ENCODE measurements around the gene CASZ1.
A peak's percentile ranks its signal among the peaks of the same experiment; 100 is the strongest.

CASZ1 gene

GRCh38 chr1:10734375-10734774 lies 62.1 kb downstream of the CASZ1 start:
- FAIRE-seq, result no peak
- no peak for TF ChIP-seq POLR2A (IDR thresholded peaks at IDR 0.05; ENCODE audit: low read depth, low read length)
- DNase-seq (ENCODE audit: insufficient read length, low spot score), result no peak

GRCh38 chr1:10733474-10734366 lies 62.7 kb downstream of the CASZ1 start:
- FAIRE-seq (no peak), DNase-seq (ENCODE audit: insufficient read length, low spot score) (no peak)
- TF ChIP-seq POLR2A (IDR thresholded peaks at IDR 0.05; ENCODE audit: low read depth, low read length), result no peak

- FAIRE-seq (peak; percentile 20), DNase-seq (ENCODE audit: insufficient read length, low spot score) (peak; percentile 66)
Observed at GRCh38 chr1:10730985-10731384, 65.5 kb downstream of the CASZ1 start.

GRCh38 chr1:10728595-10729410 lies 67.6 kb downstream of the CASZ1 start:
- FAIRE-seq (no peak), DNase-seq (ENCODE audit: insufficient read length, low spot score) (no peak)
- TF ChIP-seq POLR2A (IDR thresholded peaks at IDR 0.05; ENCODE audit: low read depth, low read length), result no peak

More at GRCh38 chr1:10730985-10731384, 65.5 kb downstream of the CASZ1 start:
- TF ChIP-seq POLR2A (IDR thresholded peaks at IDR 0.05; ENCODE audit: low read depth, low read length), result no peak

GRCh38 chr1:10727751-10728232 lies 68.7 kb downstream of the CASZ1 start:
- no peak for FAIRE-seq
- DNase-seq (ENCODE audit: insufficient read length, low spot score), result no peak
- TF ChIP-seq POLR2A (IDR thresholded peaks at IDR 0.05; ENCODE audit: low read depth, low read length), result no peak

GRCh38 chr1:10726355-10726754 lies 70.1 kb downstream of the CASZ1 start:
- no peak for FAIRE-seq
- DNase-seq (ENCODE audit: insufficient read length, low spot score), result no peak
- no peak for TF ChIP-seq POLR2A (IDR thresholded peaks at IDR 0.05; ENCODE audit: low read depth, low read length)

- TF ChIP-seq POLR2A (IDR thresholded peaks at IDR 0.05; ENCODE audit: low read depth, low read length), result no peak
- FAIRE-seq (no peak), DNase-seq (ENCODE audit: insufficient read length, low spot score) (no peak)
Observed at GRCh38 chr1:10724948-10725847, 71.2 kb downstream of the CASZ1 start.

- DNase-seq (ENCODE audit: insufficient read length, low spot score) (no peak), FAIRE-seq (no peak)
- TF ChIP-seq POLR2A (IDR thresholded peaks at IDR 0.05; ENCODE audit: low read depth, low read length), result no peak
Observed at GRCh38 chr1:10724511-10724910, 71.9 kb downstream of the CASZ1 start.

- DNase-seq (ENCODE audit: insufficient read length, low spot score) (peak; percentile 54), FAIRE-seq (peak; percentile 67)
- no peak for TF ChIP-seq POLR2A (IDR thresholded peaks at IDR 0.05; ENCODE audit: low read depth, low read length)
Observed at GRCh38 chr1:10724052-10724494, 72.4 kb downstream of the CASZ1 start.

GRCh38 chr1:10723317-10723716 lies 73.1 kb downstream of the CASZ1 start:
- no peak for FAIRE-seq
- DNase-seq (ENCODE audit: insufficient read length, low spot score), result no peak
- no peak for TF ChIP-seq POLR2A (IDR thresholded peaks at IDR 0.05; ENCODE audit: low read depth, low read length)

- FAIRE-seq, result no peak
- TF ChIP-seq POLR2A (IDR thresholded peaks at IDR 0.05; ENCODE audit: low read depth, low read length), result no peak
Observed at GRCh38 chr1:10722803-10723202, 73.6 kb downstream of the CASZ1 start.

GRCh38 chr1:10721381-10722321 lies 74.8 kb downstream of the CASZ1 start:
- DNase-seq (ENCODE audit: insufficient read length, low spot score), result no peak
- TF ChIP-seq POLR2A (IDR thresholded peaks at IDR 0.05; ENCODE audit: low read depth, low read length), result no peak
- FAIRE-seq, result no peak

More at GRCh38 chr1:10722803-10723202, 73.6 kb downstream of the CASZ1 start:
- no peak for DNase-seq (ENCODE audit: insufficient read length, low spot score)

Data from H54 (cell line).